Prostate gland (tissue), 2 donors: ENCODE results near the gene COP1.

ENCODE experiments used
- POLR2A ChIP-seq: fragments of 450-650 bp; IDR thresholded peaks from one replicate; pipeline ENCODE4 v1.6.1; 2016; ENCODE audit warnings: antibody characterized with exemption, mild to moderate bottlenecking
- POLR2AphosphoS5 ChIP-seq: sonication (generic); formaldehyde crosslinking; IDR thresholded peaks from one replicate; pipeline ENCODE4 v1.6.1; 2017; ENCODE audit warnings: antibody characterized with exemption
- TF ChIP-seq, protein P1 (sequence below), 4 experiments: fragments of 200-600 bp in 2 of 4; fragments of 450-650 bp in 2 of 4; sonication (generic) in 2 of 4; IDR thresholded peaks; 1 replicate in 3 of 4; 2 replicates in 1 of 4; pipeline ENCODE4 v1.5.1; 2016 to 2019; ENCODE audit warnings: antibody characterized with exemption in 4 of 4, mild to moderate bottlenecking in 2 of 4, moderate library complexity in 2 of 4

DNA sequence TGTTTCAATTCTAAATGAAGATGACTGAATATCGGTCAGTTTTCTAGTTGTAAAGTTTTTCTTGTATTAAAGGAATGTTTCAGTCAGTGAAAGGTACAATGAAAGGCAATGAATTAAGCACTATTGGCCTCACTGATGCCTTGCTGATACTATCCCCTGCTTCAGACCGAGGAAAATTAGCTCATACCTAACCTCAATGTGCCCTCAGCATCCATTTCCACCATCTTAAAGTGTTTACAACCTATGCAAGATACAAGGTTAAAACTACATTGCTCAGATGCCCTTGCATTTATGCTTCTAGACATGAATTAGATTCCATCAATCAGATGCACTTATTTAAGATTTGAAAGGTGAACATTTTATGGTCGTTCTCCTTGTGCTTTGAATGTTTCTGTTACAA, 184.5 kb downstream of the COP1 start:
- TF ChIP-seq POLR2A (no peak), POLR2AphosphoS5 (no peak)
- TF ChIP-seq, protein P1, sequence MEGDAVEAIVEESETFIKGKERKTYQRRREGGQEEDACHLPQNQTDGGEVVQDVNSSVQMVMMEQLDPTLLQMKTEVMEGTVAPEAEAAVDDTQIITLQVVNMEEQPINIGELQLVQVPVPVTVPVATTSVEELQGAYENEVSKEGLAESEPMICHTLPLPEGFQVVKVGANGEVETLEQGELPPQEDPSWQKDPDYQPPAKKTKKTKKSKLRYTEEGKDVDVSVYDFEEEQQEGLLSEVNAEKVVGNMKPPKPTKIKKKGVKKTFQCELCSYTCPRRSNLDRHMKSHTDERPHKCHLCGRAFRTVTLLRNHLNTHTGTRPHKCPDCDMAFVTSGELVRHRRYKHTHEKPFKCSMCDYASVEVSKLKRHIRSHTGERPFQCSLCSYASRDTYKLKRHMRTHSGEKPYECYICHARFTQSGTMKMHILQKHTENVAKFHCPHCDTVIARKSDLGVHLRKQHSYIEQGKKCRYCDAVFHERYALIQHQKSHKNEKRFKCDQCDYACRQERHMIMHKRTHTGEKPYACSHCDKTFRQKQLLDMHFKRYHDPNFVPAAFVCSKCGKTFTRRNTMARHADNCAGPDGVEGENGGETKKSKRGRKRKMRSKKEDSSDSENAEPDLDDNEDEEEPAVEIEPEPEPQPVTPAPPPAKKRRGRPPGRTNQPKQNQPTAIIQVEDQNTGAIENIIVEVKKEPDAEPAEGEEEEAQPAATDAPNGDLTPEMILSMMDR (IDR thresholded peaks at IDR 0.05): no peak
